Stomach (tissue), 4 donors: Measurements from ENCODE around the gene PRCP.
"Not testable (repeated sequence)": the region's sequence is repeated elsewhere in the genome, so short reads cannot be mapped to it uniquely, and the experiment has no call there.

ENCODE experiments used
- CTCF ChIP-seq, 7 experiments: fragments of 450-650 bp in 4 of 7; fragments of 200-600 bp in 3 of 7; sonication (generic) in 3 of 7; IDR thresholded peaks; one replicate each; pipeline ENCODE4 v1.5.1; 2016 to 2019; ENCODE audit warnings: antibody characterized with exemption in 7 of 7, control low read depth in 2 of 7, mild to moderate bottlenecking in 1 of 7
- POLR2AphosphoS5 ChIP-seq, 3 donors: sonication (generic); formaldehyde crosslinking; IDR thresholded peaks; one replicate each; pipeline ENCODE4 v1.6.1; 2016; ENCODE audit warnings: antibody characterized with exemption in 3 of 3

GRCh38 chr11:82943430-82943829, 43.2 kb upstream of the PRCP start:
- not testable (repeated sequence) for TF ChIP-seq CTCF (IDR thresholded peaks at IDR 0.05)
- TF ChIP-seq POLR2AphosphoS5 (IDR thresholded peaks at IDR 0.05) = peak in 1 of 3 donors; percentile 24
